ENCODE data around the gene BDKRB2.

- TF ChIP-seq REST (IDR thresholded peaks at IDR 0.05; ENCODE audit: insufficient replicate concordance, low read depth) (no peak), CTCF (IDR thresholded peaks at IDR 0.05; ENCODE audit: insufficient read depth, low read length) (no peak)
Measured at GRCh38 chr14:96166461-96167223, 38.0 kb upstream of the BDKRB2 start.
